ENCODE data around the gene LAMA3.

DNA sequence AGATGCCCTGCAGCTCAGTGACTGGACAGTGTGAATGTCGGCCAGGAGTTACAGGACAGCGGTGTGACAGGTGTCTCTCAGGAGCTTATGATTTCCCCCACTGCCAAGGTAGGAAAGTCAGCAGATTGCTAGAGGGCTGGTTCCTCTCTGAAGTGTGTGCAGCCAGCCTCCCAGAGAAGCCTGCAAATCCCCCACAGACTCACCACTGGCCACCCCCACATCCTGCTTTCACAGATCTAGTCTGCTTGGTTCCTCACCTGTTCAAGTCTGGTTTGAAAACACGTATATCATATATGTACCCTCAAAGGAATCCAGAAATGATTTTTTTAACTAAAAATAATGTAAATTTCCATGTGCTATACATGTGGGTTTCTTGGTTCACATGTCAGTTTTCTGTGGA is 121.1 kb downstream of the LAMA3 start:
- TF ChIP-seq SPI1 (IDR thresholded peaks at IDR 0.05; ENCODE audit: low read depth, low read length) (peak; percentile 52), POLR2A (IDR thresholded peaks at IDR 0.05; ENCODE audit: low read depth, low read length) (no peak), PAX5 (IDR thresholded peaks at IDR 0.05; ENCODE audit: insufficient read depth, low read length, severe bottlenecking) (no peak), POLR2AphosphoS5 (IDR thresholded peaks at IDR 0.05; ENCODE audit: low read depth, low read length) (no peak), TAF1 (IDR thresholded peaks at IDR 0.05; ENCODE audit: low read depth, low read length) (no peak)

All from GM12891 (cell line).